ENCODE results near the gene FRRS1. TPM values are rescaled to one million over a fixed set of nuclear protein-coding genes. Genes with fewer than 3 reads are reported as not detected.

Gene FRRS1
- total RNA-seq, 1 experiment from 2014 or later: 7.2 TPM

GRCh38 chr1:99745684-99746083, 20.8 kb downstream of the FRRS1 start:
- Mint-ChIP-seq H3K4me3 (ENCODE audit: unreplicated experiment) (no peak overlapping the region), H3K36me3 (ENCODE audit: insufficient read depth, unreplicated experiment) (peaks cover 12% of the 10 kb centered on the region), H3K4me1 (ENCODE audit: insufficient read depth, unreplicated experiment) (no peaks in the 10 kb centered on the region), H3K27me3 (ENCODE audit: insufficient read depth, unreplicated experiment) (no peaks in the 10 kb centered on the region), H3K9me3 (ENCODE audit: unreplicated experiment) (no peaks in the 10 kb centered on the region), H3K27ac (ENCODE audit: low read depth, unreplicated experiment) (no peak overlapping the region)
- TF ChIP-seq CTCF (IDR thresholded peaks at IDR 0.05; ENCODE audit: unreplicated experiment): no peak
- no peak for DNase-seq (ENCODE audit: unreplicated experiment)
- BruUV-seq (replicated peaks): no TSS peak
- intact Hi-C loops (cut with micrococcal nuclease): no loop called here
- ChIA-PET CTCF (interaction anchor here (0.8 kb wide), 1 partner anchor 60 kb away, joined by 3 read pairs; no protein-coding TSS in a partner anchor), POLR2A (no interaction called here)

- Mint-ChIP-seq H3K9me3 (ENCODE audit: unreplicated experiment) (no peaks in the 10 kb centered on the region), H3K27ac (ENCODE audit: low read depth, unreplicated experiment) (no peak overlapping the region), H3K36me3 (ENCODE audit: insufficient read depth, unreplicated experiment) (peaks cover 14% of the 10 kb centered on the region), H3K4me3 (ENCODE audit: unreplicated experiment) (no peak overlapping the region), H3K4me1 (ENCODE audit: insufficient read depth, unreplicated experiment) (no peaks in the 10 kb centered on the region), H3K27me3 (ENCODE audit: insufficient read depth, unreplicated experiment) (no peaks in the 10 kb centered on the region)
- ChIA-PET POLR2A (no interaction called here), CTCF (no interaction called here)
- intact Hi-C loops (cut with micrococcal nuclease): no loop called here
- BruUV-seq (replicated peaks): no TSS peak
- TF ChIP-seq CTCF (IDR thresholded peaks at IDR 0.05; ENCODE audit: unreplicated experiment): no peak
- DNase-seq (ENCODE audit: unreplicated experiment): no peak
These were observed 21.4 kb downstream of the FRRS1 start for GRCh38 chr1:99745061-99745460.

GRCh38 chr1:99740141-99740540, 26.3 kb downstream of the FRRS1 start:
- no peaks in the 10 kb centered on the region for H3K4me1 Mint-ChIP-seq (ENCODE audit: insufficient read depth, unreplicated experiment)
- no peak for TF ChIP-seq CTCF (IDR thresholded peaks at IDR 0.05; ENCODE audit: unreplicated experiment)
- POLR2A ChIA-PET: no interaction called here
- H3K27ac Mint-ChIP-seq (ENCODE audit: low read depth, unreplicated experiment): no peak overlapping the region
- intact Hi-C loops (cut with micrococcal nuclease): no loop called here
- no peak for DNase-seq (ENCODE audit: unreplicated experiment)
- BruUV-seq (replicated peaks): no TSS peak
- no peaks in the 10 kb centered on the region for H3K27me3 Mint-ChIP-seq (ENCODE audit: insufficient read depth, unreplicated experiment)
- no peak overlapping the region for H3K4me3 Mint-ChIP-seq (ENCODE audit: unreplicated experiment)
- CTCF ChIA-PET: interaction anchor here (0.6 to 0.8 kb wide), 2 partner anchors 15 to 403 kb away, joined by 4 read pairs; no protein-coding TSS in a partner anchor
- no peaks in the 10 kb centered on the region for H3K9me3 Mint-ChIP-seq (ENCODE audit: unreplicated experiment)
- H3K36me3 Mint-ChIP-seq (ENCODE audit: insufficient read depth, unreplicated experiment): peaks cover 9% of the 10 kb centered on the region

GRCh38 chr1:99738858-99739465, 27.5 kb downstream of the FRRS1 start:
- Mint-ChIP-seq H3K36me3 (ENCODE audit: insufficient read depth, unreplicated experiment) (peaks cover 9% of the 10 kb centered on the region), H3K4me1 (ENCODE audit: insufficient read depth, unreplicated experiment) (no peaks in the 10 kb centered on the region), H3K27me3 (ENCODE audit: insufficient read depth, unreplicated experiment) (no peaks in the 10 kb centered on the region), H3K27ac (ENCODE audit: low read depth, unreplicated experiment) (no peak overlapping the region), H3K4me3 (ENCODE audit: unreplicated experiment) (no peak overlapping the region), H3K9me3 (ENCODE audit: unreplicated experiment) (no peaks in the 10 kb centered on the region)
- ChIA-PET POLR2A (interaction anchor here (0.7 kb wide), 1 partner anchor 72 kb away, joined by 3 read pairs; no protein-coding TSS in a partner anchor), CTCF (interaction anchor here (0.5 to 0.8 kb wide), 3 partner anchors 12 to 28 kb away, joined by 3 to 5 read pairs (median 3); no protein-coding TSS in a partner anchor)
- BruUV-seq (replicated peaks): no TSS peak
- TF ChIP-seq CTCF (IDR thresholded peaks at IDR 0.05; ENCODE audit: unreplicated experiment): no peak
- no peak for DNase-seq (ENCODE audit: unreplicated experiment)
- intact Hi-C loops (cut with micrococcal nuclease): no loop called here
